HCT116 (cell line): ENCODE data around the gene FNDC3B. TPM values are rescaled to one million over a fixed set of nuclear protein-coding genes. Genes with fewer than 3 reads are reported as not detected.

Experiments used
- ATAC-seq: fragments of 200-7000 bp; cut with Tn5 transposase; 2 replicates; pipeline ENCODE4 v1.9.1; 2020; ENCODE audit warnings: mild to moderate bottlenecking, moderate library complexity
- BruUV-seq: library from RNA; stranded (reverse); fragments of 400-500 nt; replicated peaks from 2 replicates; lab custom pipeline; 2021; lab: Mats Ljungman, UMichigan
- CTCF ChIA-PET: fragments of 300-600 bp; sonication (Branson Sonifier 250); formaldehyde crosslinking; loops from one replicate; lab custom pipeline; 2021; ENCODE audit warnings: antibody characterized with exemption; lab: Charles Lee
- POLR2A ChIA-PET: fragments of 300-600, 350-600 bp; sonication (Branson Sonifier 250); formaldehyde crosslinking; loops from one replicate; lab custom pipeline; 2021; ENCODE audit warnings: antibody characterized with exemption; lab: Charles Lee
- RAD21 ChIA-PET, 2 experiments: fragments of 300-600 bp; sonication (Branson Sonifier 250); formaldehyde crosslinking; loops; one replicate each; lab custom pipeline; 2023; ENCODE audit warnings: low total read pairs in 2 of 2; ENCODE audit not compliant: uncharacterized antibody in 2 of 2, unreplicated experiment in 2 of 2, low non-redundant PET in 1 of 2; lab: Charles Lee
- DNase-seq: peaks from one replicate; pipeline ENCODE4 v3.0.0-alpha.2; 2010; ENCODE audit warnings: low read depth, low spot score
- H2AFZ ChIP-seq: fragments of 200-600 bp; shearing (Covaris generic), sonication (generic); 2 replicates; pipeline ENCODE4 v1.6.1; 2017; ENCODE audit warnings: low read depth, mixed run types, mixed read lengths, antibody characterized with exemption, low read length; ENCODE audit not compliant: poor library complexity, severe bottlenecking
- H3K27ac ChIP-seq: 2 replicates; pipeline ENCODE4 v1.5.1; 2012; ENCODE audit warnings: low read depth, low read length
- H3K27me3 ChIP-seq: fragments of 200-600 bp; sonication (generic); 2 replicates; pipeline ENCODE4 v1.6.1; 2016; ENCODE audit warnings: mixed run types, low read length, mixed read lengths; ENCODE audit not compliant: insufficient read depth
- H3K36me3 ChIP-seq, 2 experiments: fragments of 200-500 bp in 1 of 2; fragments of 200-600 bp in 1 of 2; sonication (Bioruptor generic) in 1 of 2; sonication (generic) in 1 of 2; 2 replicates each; pipeline versions ENCODE4 v1.5.1 to v1.6.1; 2014 to 2016; ENCODE audit warnings: low read length in 2 of 2, inconsistent platforms in 1 of 2, mixed read lengths in 1 of 2, mixed run types in 1 of 2; ENCODE audit not compliant: insufficient read depth in 2 of 2, control insufficient read depth in 1 of 2
- H3K4me1 ChIP-seq, 2 experiments: fragments of 200-600 bp in 1 of 2; sonication (generic) in 1 of 2; 2 replicates each; pipeline versions ENCODE4 v1.5.1 to v1.6.1; 2012 to 2017; ENCODE audit warnings: low read length in 2 of 2, inconsistent platforms in 1 of 2, mild to moderate bottlenecking in 1 of 2, mixed read lengths in 1 of 2, mixed run types in 1 of 2, moderate library complexity in 1 of 2; ENCODE audit not compliant: insufficient read depth in 2 of 2, control insufficient read depth in 1 of 2
- H3K4me2 ChIP-seq: fragments of 200-600 bp; sonication (generic); 2 replicates; pipeline ENCODE4 v1.6.1; 2017; ENCODE audit warnings: mixed run types, low read length, mixed read lengths
- H3K4me3 ChIP-seq, 2 experiments: fragments of 200-600 bp in 1 of 2; sonication (generic) in 1 of 2; replicated peaks in 1 of 2; 2 replicates each; pipeline ENCODE4 v1.5.1; 2011 to 2016; ENCODE audit warnings: low read length in 2 of 2, control low read depth in 1 of 2, low read depth in 1 of 2, mild to moderate bottlenecking in 1 of 2, mixed read lengths in 1 of 2, mixed run types in 1 of 2
- H3K79me2 ChIP-seq: fragments of 200-600 bp; sonication (generic); 2 replicates; pipeline ENCODE4 v1.6.1; 2017; ENCODE audit warnings: mild to moderate bottlenecking, mixed run types, low read length, moderate library complexity, mixed read lengths; ENCODE audit not compliant: insufficient read depth
- H3K9ac ChIP-seq: fragments of 200-600 bp; sonication (generic); 2 replicates; pipeline ENCODE4 v1.6.1; 2016; ENCODE audit warnings: low read length, mixed read lengths
- H3K9me2 ChIP-seq: fragments of 200-600 bp; sonication (generic), shearing (Covaris generic); 2 replicates; pipeline ENCODE4 v1.6.1; 2017; ENCODE audit warnings: mixed run types, mild to moderate bottlenecking, moderate library complexity; ENCODE audit not compliant: insufficient read depth
- H3K9me3 ChIP-seq, 2 experiments: fragments of 200-500 bp in 1 of 2; fragments of 200-600 bp in 1 of 2; sonication (Bioruptor generic) in 1 of 2; sonication (generic) in 1 of 2; 2 replicates each; pipeline ENCODE4 v1.6.1; 2014 to 2017; ENCODE audit warnings: low read length in 2 of 2, mixed read lengths in 2 of 2, inconsistent platforms in 1 of 2, low read depth in 1 of 2, mild to moderate bottlenecking in 1 of 2, mixed run types in 1 of 2, moderate library complexity in 1 of 2; ENCODE audit not compliant: control insufficient read depth in 1 of 2, insufficient read depth in 1 of 2
- H4K20me1 ChIP-seq: fragments of 200-600 bp; sonication (generic), shearing (Covaris generic); 2 replicates; pipeline ENCODE4 v1.6.1; 2017; ENCODE audit warnings: mixed run types, mild to moderate bottlenecking, moderate library complexity; ENCODE audit not compliant: insufficient read depth
- CBX3 ChIP-seq: IDR thresholded peaks from 2 replicates; pipeline ENCODE4 v1.6.1; 2012; ENCODE audit warnings: low read depth
- ELF1 ChIP-seq: IDR thresholded peaks from 2 replicates; pipeline ENCODE4 v1.6.1; 2012; ENCODE audit warnings: low read depth, borderline replicate concordance
- EZH2phosphoT487 ChIP-seq: fragments of 200-600 bp; IDR thresholded peaks from 2 replicates; pipeline ENCODE4 v1.6.1; 2018; ENCODE audit warnings: antibody characterized with exemption, borderline replicate concordance
- MAX ChIP-seq: IDR thresholded peaks from 2 replicates; pipeline ENCODE4 v1.6.1; 2012
- RAD21 ChIP-seq: IDR thresholded peaks from 2 replicates; pipeline ENCODE4 v1.6.1; 2012; ENCODE audit warnings: low read depth, mild to moderate bottlenecking
- TCF7L2 ChIP-seq: IDR thresholded peaks from 2 replicates; pipeline ENCODE4 v1.7.0; 2011; ENCODE audit warnings: borderline replicate concordance, inconsistent platforms; ENCODE audit not compliant: insufficient read depth, insufficient read length; ENCODE audit errors: extremely low read depth
- ZBTB33 ChIP-seq: IDR thresholded peaks from 2 replicates; pipeline ENCODE4 v1.6.1; 2011; ENCODE audit warnings: mild to moderate bottlenecking, low read length, moderate library complexity; ENCODE audit not compliant: insufficient replicate concordance; ENCODE audit errors: extremely low read depth
- ZFX ChIP-seq: fragments of 450-650 bp; IDR thresholded peaks from 2 replicates; pipeline ENCODE4 v1.6.1; 2017
- ZNF274 ChIP-seq: fragments of 200-500 bp; sonication (Bioruptor generic); IDR thresholded peaks from 2 replicates; pipeline ENCODE4 v1.6.1; 2014; ENCODE audit warnings: mild to moderate bottlenecking, low read depth, low read length, inconsistent platforms
- intact Hi-C: fragments of 100-400 bp; cut with micrococcal nuclease; formaldehyde crosslinking; loops from 2 replicates; pipeline ENCODE4 v1.10.0; 2022
- total RNA-seq: library from RNA; stranded (reverse); gene quantifications from one replicate; pipeline ENCODE4 v1.2.1, GENCODE V29; 2021; ENCODE audit not compliant: unreplicated experiment

FNDC3B gene
- total RNA-seq, 1 experiment from 2014 or later: 45.7 TPM

GRCh38 chr3:172057059-172057458, 17.7 kb downstream of the FNDC3B start:
- no peak for TF ChIP-seq TCF7L2
- TF ChIP-seq EZH2phosphoT487: no peak
- no peak for TF ChIP-seq ELF1
- no peak for TF ChIP-seq ZNF274
- TF ChIP-seq ZFX: no peak
- TF ChIP-seq RAD21: no peak
- TF ChIP-seq CBX3: no peak
- TF ChIP-seq MAX: no peak
- TF ChIP-seq ZBTB33: no peak
- TF ChIP-seq, all 23 proteins: peak for 0
- ChIA-PET CTCF (no interaction called here), RAD21 (no interaction called here), POLR2A (no interaction called here)
- no peak overlapping the region for H3K27ac ChIP-seq
- H2AFZ ChIP-seq: no peak overlapping the region
- H3K4me3 ChIP-seq: no peak overlapping the region
- no peak overlapping the region for H3K4me2 ChIP-seq
- no peak overlapping the region for H3K9ac ChIP-seq
- intact Hi-C loops: no loop called here
- H4K20me1 ChIP-seq: peaks cover 4% of the 10 kb centered on the region; the same call in 1 of the 2 replicates
- DNase-seq (no peak), ATAC-seq (no peak)
- no peaks in the 10 kb centered on the region for H3K9me2 ChIP-seq
- H3K27me3 ChIP-seq: no peaks in the 10 kb centered on the region
- BruUV-seq: no TSS peak
- H3K79me2 ChIP-seq: peaks cover 54% of the 10 kb centered on the region
- H3K36me3 ChIP-seq: no peaks in the 10 kb centered on the region
- H3K4me1 ChIP-seq: no peaks in the 10 kb centered on the region
- H3K9me3 ChIP-seq: no peaks in the 10 kb centered on the region
